H4 (cell line): ENCODE results near the gene COX15. TPM values are rescaled to one million over a fixed set of nuclear protein-coding genes. Genes with fewer than 3 reads are reported as not detected.
"Not testable (repeated sequence)": the region's sequence is repeated elsewhere in the genome, so short reads cannot be mapped to it uniquely, and the experiment has no call there.

Experiments
- DNase-seq: peaks from one replicate; pipeline ENCODE4 v3.0.0-alpha.2; 2015; ENCODE audit warnings: low spot score
- total RNA-seq: library from RNA; depleted of rRNA; stranded (reverse); fragments of >200 nt; shearing (Covaris generic); gene quantifications from 2 replicates; pipeline ENCODE4 v1.2.3, GENCODE V29; 2014

The COX15 gene
- total RNA-seq, 1 experiment from 2014 or later: 48.8 TPM

GRCh38 chr10:99740933-99741559 lies 9.1 kb upstream of the COX15 start:
- no peak for DNase-seq

GRCh38 chr10:99740260-99740659 lies 8.3 kb upstream of the COX15 start:
- DNase-seq: no peak

GRCh38 chr10:99734111-99734510 lies 2.2 kb upstream of the COX15 start:
- DNase-seq: not testable (repeated sequence)

GRCh38 chr10:99733366-99733765 lies 1.4 kb upstream of the COX15 start:
- DNase-seq: no peak

- no peak for DNase-seq
These were observed 458 bp downstream of the COX15 start for GRCh38 chr10:99731306-99732032.

- DNase-seq: no peak
These were observed 1.9 kb downstream of the COX15 start for GRCh38 chr10:99730026-99730425.

GRCh38 chr10:99720387-99720786 lies 11.5 kb downstream of the COX15 start:
- no peak for DNase-seq

GRCh38 chr10:99714446-99714845 lies 17.5 kb downstream of the COX15 start:
- no peak for DNase-seq

- peak; percentile 38 for DNase-seq
These were observed 20.7 kb downstream of the COX15 start for GRCh38 chr10:99711129-99711719.

- DNase-seq: no peak
These were observed 22.3 kb downstream of the COX15 start for GRCh38 chr10:99709480-99710229.

GRCh38 chr10:99708428-99709012 lies 23.4 kb downstream of the COX15 start:
- DNase-seq: peak; percentile 45

GRCh38 chr10:99700649-99701048 lies 31.3 kb downstream of the COX15 start:
- no peak for DNase-seq

GRCh38 chr10:99698504-99699080 lies 33.3 kb downstream of the COX15 start:
- DNase-seq: no peak

- no peak for DNase-seq
These were observed 36.2 kb downstream of the COX15 start for GRCh38 chr10:99695761-99696160.

- no peak for DNase-seq
These were observed 37.9 kb downstream of the COX15 start for GRCh38 chr10:99693933-99694583.

GRCh38 chr10:99689461-99689860 lies 42.5 kb downstream of the COX15 start:
- DNase-seq: no peak

GRCh38 chr10:99685597-99685967 lies 46.3 kb downstream of the COX15 start:
- DNase-seq: no peak

- no peak for DNase-seq
These were observed 49.2 kb downstream of the COX15 start for GRCh38 chr10:99682752-99683151.
